Activated naive CD8-positive, alpha-beta T cell treated with anti-CD3 and anti-CD28 coated beads for 36 hours (primary cell): ENCODE measurements around the gene STIM2. TPM values are rescaled to one million over a fixed set of nuclear protein-coding genes. Genes with fewer than 3 reads are reported as not detected.
"Not testable (repeated sequence)": the region's sequence is repeated elsewhere in the genome, so short reads cannot be mapped to it uniquely, and the experiment has no call there.

ENCODE experiments used
- DNase-seq: peaks from one replicate; pipeline ENCODE4 v3.0.0; 2021
- H3K27ac Mint-ChIP-seq: one replicate; pipeline ENCODE4 v1.8.0; 2022; ENCODE audit warnings: mild to moderate bottlenecking, moderate library complexity, mixed read lengths
- H3K27me3 Mint-ChIP-seq: one replicate; pipeline ENCODE4 v1.8.0; 2022; ENCODE audit warnings: mild to moderate bottlenecking, mixed read lengths
- H3K36me3 Mint-ChIP-seq: one replicate; pipeline ENCODE4 v1.8.0; 2021; ENCODE audit warnings: mild to moderate bottlenecking, mixed read lengths
- H3K4me1 Mint-ChIP-seq: one replicate; pipeline ENCODE4 v1.8.0; 2021; ENCODE audit warnings: mixed read lengths
- H3K4me3 Mint-ChIP-seq: one replicate; pipeline ENCODE4 v1.8.0; 2022; ENCODE audit warnings: mild to moderate bottlenecking, moderate library complexity, mixed read lengths
- H3K9me3 Mint-ChIP-seq: one replicate; pipeline ENCODE4 v1.8.0; 2022; ENCODE audit warnings: mixed read lengths
- total RNA-seq, 2 experiments: library from RNA; stranded (reverse); gene quantifications; one replicate each; pipeline ENCODE4 v1.2.3, GENCODE V29; 2021

STIM2 gene
- total RNA-seq, 2 experiments from 2014 or later: 41.8 to 45.1 TPM

DNA sequence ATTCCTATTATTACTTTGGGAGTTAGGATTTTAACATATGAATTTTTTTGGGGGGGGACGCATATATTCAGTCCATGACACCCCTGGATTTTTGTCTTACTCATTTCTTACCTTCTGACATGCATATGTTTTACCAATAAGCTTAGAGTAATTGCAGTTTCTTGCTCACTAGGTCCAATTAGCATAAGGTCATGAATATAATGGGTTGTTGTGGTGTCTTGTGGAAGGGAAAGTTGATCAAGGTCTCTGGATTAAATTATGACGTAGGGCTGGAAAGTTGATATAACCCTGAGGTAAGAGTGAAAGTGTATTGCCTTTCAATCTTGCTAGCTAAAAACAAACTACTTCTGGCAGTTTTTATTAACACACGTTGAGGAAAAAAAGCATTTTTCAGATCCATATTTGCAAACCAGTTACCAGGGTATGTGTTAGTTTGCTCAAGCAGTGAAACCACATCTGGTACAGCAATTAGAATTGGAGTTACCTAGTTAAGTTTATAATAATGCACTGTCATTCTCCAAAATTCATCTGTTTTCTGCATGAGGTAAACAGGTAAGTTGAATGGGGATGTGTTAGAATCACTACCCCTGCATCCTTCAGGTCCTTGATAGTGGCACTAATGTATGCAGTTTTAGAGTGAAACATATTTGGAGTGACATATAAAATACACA, 32.0 kb downstream of the STIM2 start:
- H3K36me3 Mint-ChIP-seq: peaks cover 48% of the 10 kb centered on the region
- peak overlapping the region; percentile 72 for H3K27ac Mint-ChIP-seq
- H3K4me3 Mint-ChIP-seq: no peak overlapping the region
- peaks cover 10% of the 10 kb centered on the region for H3K9me3 Mint-ChIP-seq
- no peaks in the 10 kb centered on the region for H3K27me3 Mint-ChIP-seq
- peaks cover 48% of the 10 kb centered on the region for H3K4me1 Mint-ChIP-seq
- DNase-seq: no peak

DNA sequence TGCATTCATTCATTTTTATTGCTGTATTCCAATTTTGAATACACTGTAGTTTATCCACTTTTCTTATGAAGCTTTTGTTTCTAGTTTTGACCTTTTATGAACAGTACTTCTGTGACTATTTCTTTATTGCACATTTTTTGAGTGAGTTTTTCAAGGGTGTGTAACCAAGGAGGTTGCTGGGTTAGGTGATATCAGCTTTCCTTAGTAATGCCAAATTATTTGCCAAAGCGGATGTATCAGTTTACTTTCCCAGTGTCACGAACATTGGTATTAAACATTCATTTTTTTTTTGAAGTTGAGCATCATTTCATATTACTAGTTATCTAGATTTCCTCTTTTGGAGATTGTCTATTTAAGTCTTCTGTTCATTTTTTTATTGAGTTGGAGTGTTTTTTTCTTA, 32.9 kb downstream of the STIM2 start:
- peaks cover 10% of the 10 kb centered on the region for H3K9me3 Mint-ChIP-seq
- H3K36me3 Mint-ChIP-seq: peaks cover 52% of the 10 kb centered on the region
- peaks cover 47% of the 10 kb centered on the region for H3K4me1 Mint-ChIP-seq
- DNase-seq: no peak
- peak overlapping the region; percentile 72 for H3K27ac Mint-ChIP-seq
- H3K4me3 Mint-ChIP-seq: no peak overlapping the region
- H3K27me3 Mint-ChIP-seq: no peaks in the 10 kb centered on the region

GRCh38 chr4:26894881-26895280, 34.2 kb downstream of the STIM2 start:
- Mint-ChIP-seq H3K4me1 (peaks cover 48% of the 10 kb centered on the region), H3K36me3 (peaks cover 43% of the 10 kb centered on the region)
- DNase-seq, H3K9me3 Mint-ChIP-seq, H3K27ac Mint-ChIP-seq, H3K27me3 Mint-ChIP-seq, H3K4me3 Mint-ChIP-seq: not testable (repeated sequence)

GRCh38 chr4:26896636-26897035, 36.0 kb downstream of the STIM2 start:
- H3K27me3 Mint-ChIP-seq: no peaks in the 10 kb centered on the region
- peaks cover 5% of the 10 kb centered on the region for H3K9me3 Mint-ChIP-seq
- H3K4me3 Mint-ChIP-seq: no peak overlapping the region
- H3K27ac Mint-ChIP-seq: no peak overlapping the region
- H3K36me3 Mint-ChIP-seq: peaks cover 36% of the 10 kb centered on the region
- peaks cover 57% of the 10 kb centered on the region for H3K4me1 Mint-ChIP-seq
- DNase-seq: no peak

GRCh38 chr4:26899991-26900390, 39.4 kb downstream of the STIM2 start:
- Mint-ChIP-seq H3K4me1 (peaks cover 61% of the 10 kb centered on the region), H3K27ac (peak overlapping the region; percentile 63), H3K4me3 (no peak overlapping the region), H3K27me3 (no peaks in the 10 kb centered on the region), H3K9me3 (no peaks in the 10 kb centered on the region), H3K36me3 (peaks cover 40% of the 10 kb centered on the region)
- DNase-seq: no peak

DNA sequence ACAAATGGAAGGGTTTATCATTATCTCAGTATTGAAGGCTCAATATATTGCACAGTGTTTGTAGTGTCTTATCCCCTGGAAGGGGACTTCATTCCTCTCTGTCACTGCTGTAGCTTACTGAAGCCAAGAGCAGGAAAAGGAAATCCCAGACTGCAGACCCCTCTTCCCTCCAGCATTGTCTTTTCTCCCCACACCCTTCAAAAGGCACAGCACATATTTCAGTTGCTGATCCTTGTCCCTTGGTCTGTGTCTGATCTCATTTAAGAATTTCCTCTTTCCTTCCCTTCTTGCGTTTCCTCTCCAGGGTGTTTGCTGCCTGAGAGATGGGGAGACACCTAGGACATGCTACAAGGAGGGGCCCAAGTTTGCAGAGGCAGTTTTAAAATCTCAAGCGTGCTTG, 40.1 kb downstream of the STIM2 start:
- Mint-ChIP-seq H3K27ac (no peak overlapping the region), H3K4me1 (peaks cover 63% of the 10 kb centered on the region), H3K4me3 (no peak overlapping the region), H3K9me3 (no peaks in the 10 kb centered on the region), H3K36me3 (peaks cover 35% of the 10 kb centered on the region), H3K27me3 (no peaks in the 10 kb centered on the region)
- DNase-seq: no peak

GRCh38 chr4:26905172-26905571, 44.5 kb downstream of the STIM2 start:
- Mint-ChIP-seq H3K4me1 (peaks cover 62% of the 10 kb centered on the region), H3K27ac (peak overlapping the region; percentile 14), H3K27me3 (no peaks in the 10 kb centered on the region)

GRCh38 chr4:26907731-26908599, 47.3 kb downstream of the STIM2 start:
- DNase-seq: no peak
- no peaks in the 10 kb centered on the region for H3K27me3 Mint-ChIP-seq
- H3K4me3 Mint-ChIP-seq: no peak overlapping the region
- peak overlapping the region; percentile 61 for H3K27ac Mint-ChIP-seq
- peaks cover 22% of the 10 kb centered on the region for H3K36me3 Mint-ChIP-seq
- H3K9me3 Mint-ChIP-seq: no peaks in the 10 kb centered on the region
- peaks cover 65% of the 10 kb centered on the region for H3K4me1 Mint-ChIP-seq

More at GRCh38 chr4:26905172-26905571, 44.5 kb downstream of the STIM2 start:
- Mint-ChIP-seq H3K4me3 (no peak overlapping the region), H3K36me3 (peaks cover 27% of the 10 kb centered on the region), H3K9me3 (no peaks in the 10 kb centered on the region)
- peak; percentile 23 for DNase-seq

DNA sequence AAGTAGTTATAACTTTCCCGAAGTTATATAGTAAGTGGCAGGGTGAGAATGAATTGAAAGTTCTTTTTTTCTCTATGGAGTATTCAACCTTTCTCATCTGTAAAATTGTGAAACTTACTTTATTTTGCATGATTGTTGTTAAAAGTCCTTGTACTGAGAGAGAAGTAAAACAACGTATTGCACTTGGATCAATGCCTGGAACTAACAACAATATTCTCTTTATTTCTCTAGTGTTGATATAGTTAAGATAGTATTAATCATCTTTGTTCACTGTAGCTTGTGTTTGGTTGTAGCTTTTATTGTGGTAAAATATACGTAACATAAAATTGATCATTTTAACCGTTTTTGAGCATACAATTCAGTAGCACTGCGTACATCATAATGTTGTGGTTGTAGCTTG, 48.7 kb downstream of the STIM2 start:
- no peak overlapping the region for H3K27ac Mint-ChIP-seq
- DNase-seq: no peak
- no peaks in the 10 kb centered on the region for H3K27me3 Mint-ChIP-seq
- peaks cover 16% of the 10 kb centered on the region for H3K36me3 Mint-ChIP-seq
- H3K4me1 Mint-ChIP-seq: peaks cover 64% of the 10 kb centered on the region
- no peak overlapping the region for H3K4me3 Mint-ChIP-seq
- no peaks in the 10 kb centered on the region for H3K9me3 Mint-ChIP-seq

- Mint-ChIP-seq H3K27me3 (no peaks in the 10 kb centered on the region), H3K4me3 (no peak overlapping the region), H3K27ac (no peak overlapping the region), H3K9me3 (no peaks in the 10 kb centered on the region), H3K36me3 (peaks cover 13% of the 10 kb centered on the region), H3K4me1 (peaks cover 61% of the 10 kb centered on the region)
- DNase-seq: no peak
Observed at GRCh38 chr4:26911254-26911653, 50.6 kb downstream of the STIM2 start.

- DNase-seq: no peak
- peaks cover 70% of the 10 kb centered on the region for H3K4me1 Mint-ChIP-seq
- no peak overlapping the region for H3K4me3 Mint-ChIP-seq
- no peak overlapping the region for H3K27ac Mint-ChIP-seq
- no peaks in the 10 kb centered on the region for H3K9me3 Mint-ChIP-seq
- peaks cover 13% of the 10 kb centered on the region for H3K36me3 Mint-ChIP-seq
- no peaks in the 10 kb centered on the region for H3K27me3 Mint-ChIP-seq
Observed at GRCh38 chr4:26912069-26912468, 51.4 kb downstream of the STIM2 start.

DNA sequence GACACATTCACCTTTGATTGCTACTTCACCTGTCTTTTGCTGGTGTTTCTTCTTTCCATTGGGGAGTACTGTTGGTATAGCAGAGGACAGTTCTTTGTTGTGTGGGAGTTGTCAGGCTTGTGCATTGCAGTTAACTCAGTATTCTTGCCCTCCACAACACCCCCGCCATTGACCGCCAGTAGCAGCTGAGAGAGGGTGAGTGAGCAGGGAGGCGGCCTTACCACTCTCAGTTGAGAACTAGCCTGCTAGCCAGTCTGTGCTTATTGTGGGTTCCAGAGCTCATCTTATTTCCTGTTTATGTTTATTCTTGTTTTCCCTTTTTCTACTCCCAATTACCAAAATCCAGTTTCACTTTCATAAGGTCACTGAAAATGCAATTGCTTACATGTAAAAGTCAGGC, 52.2 kb downstream of the STIM2 start:
- Mint-ChIP-seq H3K9me3 (no peaks in the 10 kb centered on the region), H3K4me3 (no peak overlapping the region), H3K4me1 (peaks cover 69% of the 10 kb centered on the region), H3K27me3 (no peaks in the 10 kb centered on the region), H3K36me3 (peaks cover 13% of the 10 kb centered on the region), H3K27ac (no peak overlapping the region)
- no peak for DNase-seq

DNA sequence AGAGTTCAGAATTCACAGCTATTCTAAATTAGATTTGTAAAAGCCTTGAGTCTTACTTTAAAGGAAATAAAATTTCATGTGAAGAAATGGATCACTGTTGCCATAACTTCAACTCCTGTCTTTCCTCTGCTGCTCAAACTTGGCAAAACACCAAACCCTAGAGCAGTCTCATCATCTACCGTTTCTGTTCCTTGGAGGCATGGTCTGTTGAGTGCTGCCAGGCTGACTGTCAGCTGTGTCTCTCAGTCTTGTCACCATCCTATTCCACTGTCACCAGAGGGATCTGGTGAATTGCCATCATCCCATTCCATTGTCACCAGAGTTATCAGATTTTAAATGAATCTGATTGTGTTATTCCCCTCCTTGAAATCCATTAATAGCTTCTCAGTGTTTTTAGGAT, 55.6 kb downstream of the STIM2 start:
- Mint-ChIP-seq H3K9me3 (no peaks in the 10 kb centered on the region), H3K27ac (no peak overlapping the region), H3K4me1 (peaks cover 58% of the 10 kb centered on the region), H3K27me3 (no peaks in the 10 kb centered on the region), H3K36me3 (peaks cover 26% of the 10 kb centered on the region), H3K4me3 (no peak overlapping the region)
- DNase-seq: no peak

GRCh38 chr4:26930964-26931363, 70.3 kb downstream of the STIM2 start:
- H3K9me3 Mint-ChIP-seq: no peaks in the 10 kb centered on the region
- no peak overlapping the region for H3K27ac Mint-ChIP-seq
- H3K36me3 Mint-ChIP-seq: peaks cover 16% of the 10 kb centered on the region
- H3K4me1 Mint-ChIP-seq: peaks cover 38% of the 10 kb centered on the region
- no peaks in the 10 kb centered on the region for H3K27me3 Mint-ChIP-seq
- no peak for DNase-seq
- H3K4me3 Mint-ChIP-seq: no peak overlapping the region

GRCh38 chr4:26931451-26931850, 70.8 kb downstream of the STIM2 start:
- no peaks in the 10 kb centered on the region for H3K9me3 Mint-ChIP-seq
- no peak for DNase-seq

More at GRCh38 chr4:26931451-26931850, 70.8 kb downstream of the STIM2 start:
- Mint-ChIP-seq H3K27ac (no peak overlapping the region), H3K36me3 (peaks cover 16% of the 10 kb centered on the region), H3K27me3 (no peaks in the 10 kb centered on the region), H3K4me3 (no peak overlapping the region), H3K4me1 (peaks cover 43% of the 10 kb centered on the region)
